Prostate gland (tissue), 2 donors: ENCODE measurements around the gene TIMP4. TPM values are rescaled to one million over a fixed set of nuclear protein-coding genes. Genes with fewer than 3 reads are reported as not detected.

Experiments used
- DNase-seq: peaks from one replicate; pipeline ENCODE4 v3.0.0-alpha.2; 2019; ENCODE audit warnings: low spot score
- H3K27ac ChIP-seq, 2 donors: fragments of 200-600 bp; sonication (generic); 2 replicates each; pipeline ENCODE4 v1.5.1; 2017 to 2019
- H3K27me3 ChIP-seq: fragments of 200-600 bp; sonication (generic); replicated peaks from 2 replicates; pipeline ENCODE4 v1.5.1; 2019; ENCODE audit not compliant: insufficient read depth
- H3K36me3 ChIP-seq, 2 donors: fragments of 200-600 bp; sonication (generic); 1 replicate in 1 of 2; 2 replicates in 1 of 2; pipeline versions ENCODE4 v1.5.1 to v1.8.1; 2017 to 2019
- H3K4me1 ChIP-seq: fragments of 200-600 bp; sonication (generic); replicated peaks from 2 replicates; pipeline ENCODE4 v1.5.1; 2019
- H3K4me3 ChIP-seq, 2 donors: fragments of 200-600 bp; sonication (generic); 2 replicates each; pipeline ENCODE4 v1.5.1; 2017 to 2019
- H3K9me3 ChIP-seq: fragments of 200-600 bp; sonication (generic); 2 replicates; pipeline ENCODE4 v1.5.1; 2017
- POLR2A ChIP-seq: fragments of 450-650 bp; IDR thresholded peaks from one replicate; pipeline ENCODE4 v1.6.1; 2016; ENCODE audit warnings: antibody characterized with exemption, mild to moderate bottlenecking
- POLR2AphosphoS5 ChIP-seq: sonication (generic); formaldehyde crosslinking; IDR thresholded peaks from one replicate; pipeline ENCODE4 v1.6.1; 2017; ENCODE audit warnings: antibody characterized with exemption
- WGBS: methylation state at CpG from one replicate; pipeline ENCODE4 v1.1.5; 2018; 5-methylcytosine and 5-hydroxymethylcytosine counted together
- intact Hi-C: fragments of 100-400 bp; cut with DNase I; formaldehyde crosslinking; loops from one replicate; pipeline ENCODE4 v1.14.2; 2022
- total RNA-seq, 2 donors: library from RNA; depleted of rRNA; stranded (reverse); fragments of >200 nt; gene quantifications; one replicate each; pipeline ENCODE4 v1.1.0, GENCODE V29; 2016
- TF ChIP-seq, protein P1 (sequence below), 4 experiments: fragments of 200-600 bp in 2 of 4; fragments of 450-650 bp in 2 of 4; sonication (generic) in 2 of 4; IDR thresholded peaks; 1 replicate in 3 of 4; 2 replicates in 1 of 4; pipeline ENCODE4 v1.5.1; 2016 to 2019; ENCODE audit warnings: antibody characterized with exemption in 4 of 4, mild to moderate bottlenecking in 2 of 4, moderate library complexity in 2 of 4

Gene TIMP4
- total RNA-seq, 2 donors from 2014 or later, result 5.6 to 9.7 TPM

DNA sequence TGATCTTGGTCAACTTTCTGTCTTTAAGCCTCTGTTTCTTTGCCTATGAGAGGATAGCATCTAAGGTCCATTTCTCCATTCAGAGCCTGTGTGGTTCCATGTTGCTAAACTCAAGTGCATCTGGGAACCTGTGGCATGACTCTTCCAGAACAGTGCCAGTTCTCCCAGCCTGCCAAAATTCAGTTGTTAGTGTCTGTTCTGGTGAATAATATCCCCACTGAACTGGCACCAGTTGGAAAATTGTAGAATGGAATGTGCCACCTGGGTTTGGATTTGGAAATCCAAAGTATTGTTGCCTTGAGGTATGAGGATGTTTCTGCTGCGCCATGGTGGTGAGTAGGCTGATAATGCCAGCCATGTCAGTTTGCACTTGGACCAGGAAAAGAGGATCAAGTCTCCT, 31.3 kb downstream of the TIMP4 start:
- intact Hi-C loops, result no loop called here
- Histone ChIP-seq H3K36me3 (no peaks in the 10 kb centered on the region), H3K4me1 (no peaks in the 10 kb centered on the region), H3K27ac (no peak overlapping the region), H3K27me3 (no peaks in the 10 kb centered on the region), H3K9me3 (no peaks in the 10 kb centered on the region), H3K4me3 (no peak overlapping the region)
- 71% methylated on average over 1 of the region's 1 CpG for WGBS
- no peak for DNase-seq
- TF ChIP-seq POLR2A (no peak), POLR2AphosphoS5 (no peak)
- TF ChIP-seq, protein P1, sequence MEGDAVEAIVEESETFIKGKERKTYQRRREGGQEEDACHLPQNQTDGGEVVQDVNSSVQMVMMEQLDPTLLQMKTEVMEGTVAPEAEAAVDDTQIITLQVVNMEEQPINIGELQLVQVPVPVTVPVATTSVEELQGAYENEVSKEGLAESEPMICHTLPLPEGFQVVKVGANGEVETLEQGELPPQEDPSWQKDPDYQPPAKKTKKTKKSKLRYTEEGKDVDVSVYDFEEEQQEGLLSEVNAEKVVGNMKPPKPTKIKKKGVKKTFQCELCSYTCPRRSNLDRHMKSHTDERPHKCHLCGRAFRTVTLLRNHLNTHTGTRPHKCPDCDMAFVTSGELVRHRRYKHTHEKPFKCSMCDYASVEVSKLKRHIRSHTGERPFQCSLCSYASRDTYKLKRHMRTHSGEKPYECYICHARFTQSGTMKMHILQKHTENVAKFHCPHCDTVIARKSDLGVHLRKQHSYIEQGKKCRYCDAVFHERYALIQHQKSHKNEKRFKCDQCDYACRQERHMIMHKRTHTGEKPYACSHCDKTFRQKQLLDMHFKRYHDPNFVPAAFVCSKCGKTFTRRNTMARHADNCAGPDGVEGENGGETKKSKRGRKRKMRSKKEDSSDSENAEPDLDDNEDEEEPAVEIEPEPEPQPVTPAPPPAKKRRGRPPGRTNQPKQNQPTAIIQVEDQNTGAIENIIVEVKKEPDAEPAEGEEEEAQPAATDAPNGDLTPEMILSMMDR (IDR thresholded peaks at IDR 0.05), result no peak

GRCh38 chr3:12125772-12126171, 32.9 kb downstream of the TIMP4 start:
- Histone ChIP-seq H3K36me3 (no peaks in the 10 kb centered on the region), H3K4me1 (no peaks in the 10 kb centered on the region), H3K4me3 (no peak overlapping the region), H3K27ac (no peak overlapping the region), H3K27me3 (no peaks in the 10 kb centered on the region), H3K9me3 (no peaks in the 10 kb centered on the region)
- intact Hi-C loops, result no loop called here
- 93% methylated on average over 1 of the region's 1 CpG for WGBS
- TF ChIP-seq POLR2A, result no peak
- TF ChIP-seq, protein P1 (IDR thresholded peaks at IDR 0.05), result no peak
- no peak for TF ChIP-seq POLR2AphosphoS5
- DNase-seq, result no peak

DNA sequence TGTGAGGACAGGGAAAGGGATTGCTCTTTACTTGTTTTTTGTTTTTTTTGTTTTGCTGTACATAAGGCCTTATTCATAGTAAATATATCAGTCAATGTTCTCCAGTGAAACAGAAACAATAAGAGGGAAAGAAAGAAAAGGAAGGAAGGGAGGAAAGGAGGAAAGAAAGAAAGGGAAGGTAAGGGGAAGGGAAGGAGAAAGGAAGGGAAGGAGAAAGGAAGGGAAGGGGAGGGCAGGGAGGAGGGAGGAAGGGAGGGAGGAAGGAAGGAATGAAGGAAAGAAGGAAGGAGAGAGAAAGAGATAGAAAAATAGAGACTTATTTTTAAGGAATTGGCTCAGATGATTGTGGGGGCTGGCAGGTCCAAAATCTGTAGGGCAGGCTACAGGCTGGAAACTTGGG, 37.2 kb downstream of the TIMP4 start:
- Histone ChIP-seq H3K4me1 (no peaks in the 10 kb centered on the region), H3K9me3 (no peaks in the 10 kb centered on the region), H3K4me3 (no peak overlapping the region), H3K27me3 (no peaks in the 10 kb centered on the region), H3K36me3 (no peaks in the 10 kb centered on the region), H3K27ac (no peak overlapping the region)
- TF ChIP-seq POLR2A (no peak), POLR2AphosphoS5 (no peak)
- TF ChIP-seq, protein P1 (IDR thresholded peaks at IDR 0.05), result no peak
- no peak for DNase-seq
- intact Hi-C loops, result no loop called here

- 59% methylated on average over 5 of the region's 5 CpGs for WGBS
- Histone ChIP-seq H3K36me3 (no peaks in the 10 kb centered on the region), H3K27me3 (no peaks in the 10 kb centered on the region), H3K4me1 (no peaks in the 10 kb centered on the region), H3K4me3 (no peak overlapping the region), H3K9me3 (no peaks in the 10 kb centered on the region), H3K27ac (no peak overlapping the region)
- no peak for DNase-seq
- TF ChIP-seq POLR2AphosphoS5 (no peak), POLR2A (no peak)
- TF ChIP-seq, protein P1 (IDR thresholded peaks at IDR 0.05), result no peak
- intact Hi-C loops, result no loop called here
Measured at GRCh38 chr3:12120374-12121140, 38.2 kb downstream of the TIMP4 start.

GRCh38 chr3:12117473-12117872, 41.2 kb downstream of the TIMP4 start:
- H3K27me3 ChIP-seq, result no peaks in the 10 kb centered on the region
- H3K4me3 ChIP-seq, result no peak overlapping the region
- TF ChIP-seq POLR2AphosphoS5 (no peak), POLR2A (no peak)
- TF ChIP-seq, protein P1 (IDR thresholded peaks at IDR 0.05), result no peak
- intact Hi-C loops, result no loop called here
- H3K9me3 ChIP-seq, result no peaks in the 10 kb centered on the region
- H3K4me1 ChIP-seq, result no peaks in the 10 kb centered on the region
- no peak for DNase-seq
- H3K27ac ChIP-seq, result no peak overlapping the region
- H3K36me3 ChIP-seq, result no peaks in the 10 kb centered on the region
